AG04449 (cell line): ENCODE data around the gene VIPR1.

Experiments used
- CTCF ChIA-PET: fragments of 350-600 bp; formaldehyde crosslinking; extraction: SDS; loops from one replicate; lab custom pipeline; 2021; ENCODE audit warnings: antibody characterized with exemption; lab: Yijun Ruan, JAX
- POLR2A ChIA-PET: fragments of 400-600, 350-600 bp; formaldehyde crosslinking; extraction: SDS; loops from one replicate; lab custom pipeline; 2020; ENCODE audit warnings: antibody characterized with exemption, inconsistent platforms; lab: Yijun Ruan, JAX
- DNase-seq: peaks from one replicate; pipeline ENCODE4 v3.0.0-alpha.2; 2010; ENCODE audit warnings: low read depth, low spot score
- H3K4me3 ChIP-seq: 2 replicates; pipeline ENCODE4 v1.5.1; 2011; ENCODE audit warnings: low read depth, mild to moderate bottlenecking, control low read depth, low read length
- TF ChIP-seq, protein P1 (sequence below): IDR thresholded peaks from one replicate; pipeline ENCODE4 v1.5.1; 2011; ENCODE audit warnings: mild to moderate bottlenecking, moderate library complexity, low read length, control low read depth, inconsistent platforms; ENCODE audit not compliant: insufficient read depth; ENCODE audit errors: missing control alignments

Gene VIPR1

DNA sequence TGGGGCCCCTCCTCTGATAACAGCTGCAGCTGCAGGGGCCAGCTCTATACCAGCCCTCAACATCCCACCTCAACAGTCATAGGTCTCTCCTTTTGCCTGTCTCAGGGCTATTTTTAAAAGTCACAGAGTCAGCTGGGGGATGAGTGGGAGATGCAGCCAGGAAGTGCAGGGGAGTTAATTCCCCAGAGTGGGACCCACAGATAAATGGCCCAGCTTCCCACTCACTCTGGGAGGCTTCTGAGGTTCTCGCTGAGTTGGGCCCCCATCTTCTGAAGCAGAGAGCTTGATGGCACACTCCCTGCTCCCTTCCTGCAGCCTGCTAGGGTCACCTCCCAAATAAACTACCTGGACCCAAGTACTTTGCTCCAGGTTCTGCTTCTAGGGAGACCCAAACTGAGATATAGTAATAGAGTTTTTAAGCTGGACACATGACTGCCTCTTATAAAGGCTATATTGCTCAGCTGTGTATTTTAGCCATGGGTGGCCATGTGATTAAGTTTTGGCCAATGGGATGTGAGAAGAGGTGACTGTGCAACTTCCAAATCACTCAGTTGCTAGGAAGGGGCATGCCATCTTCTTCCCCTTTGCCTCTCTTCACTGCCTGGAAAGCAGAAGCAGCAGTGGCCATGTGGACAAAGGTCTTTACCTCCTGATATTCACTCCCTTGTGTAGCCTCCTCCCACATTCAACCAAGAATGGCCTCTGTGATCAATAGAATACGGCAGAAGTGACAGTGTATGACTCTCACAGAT lies 15.5 kb upstream of the VIPR1 start:
- ChIA-PET CTCF (no interaction called here), POLR2A (no interaction called here)
- H3K4me3 ChIP-seq, result no peak overlapping the region
- TF ChIP-seq, protein P1, sequence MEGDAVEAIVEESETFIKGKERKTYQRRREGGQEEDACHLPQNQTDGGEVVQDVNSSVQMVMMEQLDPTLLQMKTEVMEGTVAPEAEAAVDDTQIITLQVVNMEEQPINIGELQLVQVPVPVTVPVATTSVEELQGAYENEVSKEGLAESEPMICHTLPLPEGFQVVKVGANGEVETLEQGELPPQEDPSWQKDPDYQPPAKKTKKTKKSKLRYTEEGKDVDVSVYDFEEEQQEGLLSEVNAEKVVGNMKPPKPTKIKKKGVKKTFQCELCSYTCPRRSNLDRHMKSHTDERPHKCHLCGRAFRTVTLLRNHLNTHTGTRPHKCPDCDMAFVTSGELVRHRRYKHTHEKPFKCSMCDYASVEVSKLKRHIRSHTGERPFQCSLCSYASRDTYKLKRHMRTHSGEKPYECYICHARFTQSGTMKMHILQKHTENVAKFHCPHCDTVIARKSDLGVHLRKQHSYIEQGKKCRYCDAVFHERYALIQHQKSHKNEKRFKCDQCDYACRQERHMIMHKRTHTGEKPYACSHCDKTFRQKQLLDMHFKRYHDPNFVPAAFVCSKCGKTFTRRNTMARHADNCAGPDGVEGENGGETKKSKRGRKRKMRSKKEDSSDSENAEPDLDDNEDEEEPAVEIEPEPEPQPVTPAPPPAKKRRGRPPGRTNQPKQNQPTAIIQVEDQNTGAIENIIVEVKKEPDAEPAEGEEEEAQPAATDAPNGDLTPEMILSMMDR, result no peak
- DNase-seq, result no peak

- H3K4me3 ChIP-seq, result no peak overlapping the region
- ChIA-PET CTCF (no interaction called here), POLR2A (no interaction called here)
- DNase-seq, result no peak
- TF ChIP-seq, protein P1, result no peak
These were observed 13.8 kb upstream of the VIPR1 start for GRCh38 chr3:42488687-42489086.

GRCh38 chr3:42489116-42489936 lies 13.1 kb upstream of the VIPR1 start:
- CTCF ChIA-PET, result no interaction called here
- no peak overlapping the region for H3K4me3 ChIP-seq
- POLR2A ChIA-PET, result no interaction called here
- DNase-seq, result no peak
- TF ChIP-seq, protein P1, result no peak

DNA sequence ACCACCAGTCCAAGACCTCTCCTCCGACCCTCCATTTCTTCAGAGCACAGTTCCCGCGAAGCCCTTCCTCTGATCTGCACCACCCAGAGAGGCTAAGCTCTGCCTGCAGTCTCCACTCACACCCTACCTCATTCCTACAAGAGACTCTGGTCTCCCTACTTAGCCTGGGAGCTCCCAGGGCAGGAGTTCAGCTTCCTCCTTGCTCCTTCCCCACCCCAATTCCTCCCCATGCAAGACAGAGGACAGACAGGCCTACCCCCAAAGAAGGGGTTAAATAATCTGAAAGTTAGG lies 12.6 kb upstream of the VIPR1 start:
- TF ChIP-seq, protein P1, result no peak
- H3K4me3 ChIP-seq, result no peak overlapping the region
- DNase-seq, result no peak
- CTCF ChIA-PET, result no interaction called here
- POLR2A ChIA-PET, result no interaction called here

GRCh38 chr3:42490243-42490642 lies 12.2 kb upstream of the VIPR1 start:
- CTCF ChIA-PET, result no interaction called here
- H3K4me3 ChIP-seq, result no peak overlapping the region
- no peak for DNase-seq
- TF ChIP-seq, protein P1, result no peak
- POLR2A ChIA-PET, result no interaction called here

DNA sequence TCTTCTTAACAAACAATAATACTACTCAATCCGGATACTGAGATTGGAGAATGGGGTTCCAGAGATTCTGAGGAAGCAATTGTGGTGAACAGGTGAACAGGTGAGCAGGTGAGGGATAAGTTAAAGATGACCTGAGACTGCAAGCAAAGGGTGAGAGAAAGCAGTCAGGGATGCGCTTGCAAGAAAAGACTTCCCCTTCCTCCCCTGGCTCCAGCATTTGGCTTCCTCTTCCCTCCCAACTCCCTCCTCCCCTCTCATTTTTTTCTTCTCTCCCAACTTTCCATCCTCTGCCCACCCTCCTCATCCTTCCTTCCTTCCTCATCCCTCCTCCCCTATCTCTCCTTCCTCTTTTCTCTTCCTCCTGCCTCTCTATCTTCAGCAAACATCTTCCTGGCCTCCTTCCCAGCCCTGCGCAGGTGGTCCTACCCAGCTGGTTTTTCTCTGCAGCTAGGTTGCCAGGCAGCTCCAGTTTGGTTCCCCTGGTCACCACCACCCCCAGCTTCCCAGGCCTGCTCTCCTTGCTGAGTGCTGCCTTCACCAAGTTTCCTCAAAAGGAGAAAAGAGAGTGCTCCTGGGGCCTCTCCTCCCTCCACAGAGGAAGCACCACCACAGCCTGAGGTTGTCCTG lies 10.4 kb upstream of the VIPR1 start:
- TF ChIP-seq, protein P1, result no peak
- no peak overlapping the region for H3K4me3 ChIP-seq
- CTCF ChIA-PET, result no interaction called here
- DNase-seq, result no peak
- POLR2A ChIA-PET, result no interaction called here
